K562 (cell line): ENCODE data around the gene S100A4. TPM values are rescaled to one million over a fixed set of nuclear protein-coding genes. Genes with fewer than 3 reads are reported as not detected.

ENCODE experiments used
- CREM ChIP-seq: IDR thresholded peaks from 2 replicates; pipeline ENCODE4 v1.6.1; 2014; ENCODE audit warnings: antibody characterized with exemption, low read depth
- CTBP1 ChIP-seq: fragments of 450-650 bp; IDR thresholded peaks from 2 replicates; pipeline ENCODE4 v1.6.1; 2016; ENCODE audit warnings: borderline replicate concordance
- EHMT2 ChIP-seq: fragments of 450-650 bp; IDR thresholded peaks from 2 replicates; pipeline ENCODE4 v1.6.1; 2018; ENCODE audit warnings: antibody characterized with exemption
- ELF2 ChIP-seq: fragments of 250-450 bp; sonication (Bioruptor Pico); IDR thresholded peaks from 2 replicates; pipeline ENCODE4 v1.5.0; 2021; ENCODE audit warnings: mild to moderate bottlenecking
- KAT8 ChIP-seq: fragments of 450-650 bp; IDR thresholded peaks from 2 replicates; pipeline ENCODE4 v1.6.1; 2016; ENCODE audit warnings: low read depth, mild to moderate bottlenecking
- KDM4B ChIP-seq, 2 experiments: fragments of 450-650 bp in 1 of 2; sonication (generic) in 1 of 2; IDR thresholded peaks; 2 replicates each; pipeline ENCODE4 v1.6.1; 2016 to 2017; ENCODE audit warnings: borderline replicate concordance in 2 of 2, antibody characterized with exemption in 1 of 2, low read depth in 1 of 2, mild to moderate bottlenecking in 1 of 2
- NFIC ChIP-seq: fragments of 450-650 bp; IDR thresholded peaks from 2 replicates; pipeline ENCODE4 v1.6.1; 2017; ENCODE audit warnings: mild to moderate bottlenecking, inconsistent platforms
- PHF20 ChIP-seq: fragments of 450-650 bp; IDR thresholded peaks from 2 replicates; pipeline ENCODE4 v1.6.1; 2018; ENCODE audit not compliant: partially characterized antibody
- PTTG1 ChIP-seq: fragments of 450-650 bp; IDR thresholded peaks from 2 replicates; pipeline ENCODE4 v1.6.1; 2016; ENCODE audit warnings: low read depth, mild to moderate bottlenecking, missing genetic modification characterization, missing compliant biosample characterization
- RAD21 ChIP-seq, 2 experiments: fragments of 250-450 bp in 1 of 2; fragments of 450-650 bp in 1 of 2; sonication (Bioruptor Pico) in 1 of 2; formaldehyde crosslinking in 1 of 2; IDR thresholded peaks in 1 of 2; conservative IDR thresholded peaks in 1 of 2; 2 replicates each; pipeline versions ENCODE4 v1.4.0 to v1.8.0; 2020 to 2022; ENCODE audit warnings: mild to moderate bottlenecking in 2 of 2, moderate library complexity in 1 of 2
- RBM39 ChIP-seq: fragments of 200-400 bp; formaldehyde crosslinking; optimal IDR thresholded peaks from 2 replicates; pipeline ENCODE3; 2018; ENCODE audit warnings: low read depth, low read length
- STAT5A ChIP-seq: IDR thresholded peaks from 2 replicates; pipeline ENCODE4 v1.6.1; 2012; ENCODE audit warnings: low read length, inconsistent platforms, borderline replicate concordance
- ZFP30 ChIP-seq: fragments of 250-450 bp; sonication (Bioruptor Pico); IDR thresholded peaks from 2 replicates; pipeline ENCODE4 v1.8.0; 2022; ENCODE audit warnings: moderate library complexity, mild to moderate bottlenecking, inconsistent platforms, borderline replicate concordance
- ZNF830 ChIP-seq: fragments of 250-450 bp; sonication (Bioruptor Pico); IDR thresholded peaks from 2 replicates; pipeline ENCODE4 v1.5.0; 2021; ENCODE audit warnings: mild to moderate bottlenecking
- ZSCAN29 ChIP-seq: fragments of 450-650 bp; IDR thresholded peaks from 2 replicates; pipeline ENCODE4 v1.6.1; 2017
- polyA plus RNA-seq, 8 experiments: library from polyadenylated mRNA; depleted of rRNA in 4 of 8; stranded (reverse) in 5 of 8; unstranded in 3 of 8; fragments of >200 nt; fragmentation: Nextera tagmentation in 2 of 8; fragmentation: Illumina TruSeq in 1 of 8; extraction: Ambion mirVana in 2 of 8; extraction: Trizol in 1 of 8; gene quantifications; 2 replicates each; pipeline versions ENCODE4 v1.2.1 to v1.2.3, GENCODE V29; 2011 to 2014; ENCODE audit warnings: inconsistent platforms in 1 of 8, missing spikeins in 1 of 8
- total RNA-seq, 7 experiments: library from RNA; depleted of rRNA in 6 of 7; stranded (reverse); fragments of >200 nt in 6 of 7; fragmentation: Illumina TruSeq in 2 of 7; extraction: Trizol in 2 of 7; gene quantifications; 2 replicates each; pipeline versions ENCODE4 v1.2.1 to v1.2.3, GENCODE V29; 2011 to 2021; ENCODE audit warnings: low replicate concordance in 1 of 7
- TF ChIP-seq, protein P1 (sequence below): sonication (generic); formaldehyde crosslinking; IDR thresholded peaks from 2 replicates; pipeline ENCODE4 v1.8.1; 2023; ENCODE audit warnings: missing genetic modification reagents, mild to moderate bottlenecking, borderline replicate concordance
- TF ChIP-seq, protein P2 (sequence below): fragments of 450-650 bp; formaldehyde crosslinking; IDR thresholded peaks from 2 replicates; pipeline ENCODE4 v1.4.0; 2020; ENCODE audit warnings: mild to moderate bottlenecking, moderate library complexity
- TF ChIP-seq, protein P3 (sequence below): fragments of 250-450 bp; sonication (Bioruptor Pico); IDR thresholded peaks from 2 replicates; pipeline ENCODE4 v1.8.0; 2022; ENCODE audit warnings: moderate library complexity, mild to moderate bottlenecking, inconsistent platforms
- TF ChIP-seq, protein P4 (sequence below): sonication (generic); formaldehyde crosslinking; IDR thresholded peaks from 2 replicates; pipeline ENCODE4 v1.8.0; 2022; ENCODE audit warnings: mild to moderate bottlenecking, missing genetic modification reagents

Gene S100A4
- total and polyA plus RNA-seq, 9 of the 15 experiments (the other 6 are each of a cell fraction or from before 2014, with no cell fraction given) = 3.7 to 20.1 (median 11.2) TPM

DNA sequence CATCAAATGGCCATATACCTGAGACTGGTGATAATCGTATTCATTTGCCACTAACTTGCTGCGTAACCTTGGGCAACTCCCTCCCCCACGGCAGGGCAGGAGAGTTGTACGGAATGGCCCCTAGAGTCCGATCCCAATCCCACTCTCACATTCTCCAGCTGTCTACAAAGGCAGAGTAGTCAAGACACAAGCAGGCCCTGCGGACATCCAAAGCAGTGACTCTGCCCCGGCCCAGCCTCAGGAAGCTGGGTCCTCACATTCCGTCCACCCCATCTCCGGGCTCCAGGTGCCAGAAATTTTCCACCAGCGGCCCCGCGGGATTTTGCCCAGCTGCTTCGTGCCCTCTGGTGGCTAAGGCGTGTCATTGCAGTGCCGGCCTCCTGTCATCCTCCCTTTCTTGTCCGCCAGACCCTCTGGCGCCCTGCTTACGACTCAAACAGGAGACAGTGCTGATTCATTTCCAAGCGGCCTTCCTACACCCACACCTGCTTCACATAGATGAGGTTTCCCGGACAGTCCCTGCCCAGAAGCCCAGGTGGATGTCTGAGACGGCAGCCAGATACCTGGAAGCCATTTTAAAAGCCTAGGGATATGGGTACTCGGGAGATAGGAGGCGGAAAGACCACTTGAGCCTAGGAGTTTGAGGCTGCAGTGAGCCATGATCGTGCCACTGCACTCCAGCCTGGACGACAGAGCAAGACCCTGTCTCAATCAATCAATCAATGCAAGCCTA lies 22.9 kb upstream of the S100A4 start (continued):
- no peak for TF ChIP-seq ELF2 (CRISPR knock-in tag)
- no peak for TF ChIP-seq ZNF830 (CRISPR knock-in tag)
- TF ChIP-seq, protein P1, sequence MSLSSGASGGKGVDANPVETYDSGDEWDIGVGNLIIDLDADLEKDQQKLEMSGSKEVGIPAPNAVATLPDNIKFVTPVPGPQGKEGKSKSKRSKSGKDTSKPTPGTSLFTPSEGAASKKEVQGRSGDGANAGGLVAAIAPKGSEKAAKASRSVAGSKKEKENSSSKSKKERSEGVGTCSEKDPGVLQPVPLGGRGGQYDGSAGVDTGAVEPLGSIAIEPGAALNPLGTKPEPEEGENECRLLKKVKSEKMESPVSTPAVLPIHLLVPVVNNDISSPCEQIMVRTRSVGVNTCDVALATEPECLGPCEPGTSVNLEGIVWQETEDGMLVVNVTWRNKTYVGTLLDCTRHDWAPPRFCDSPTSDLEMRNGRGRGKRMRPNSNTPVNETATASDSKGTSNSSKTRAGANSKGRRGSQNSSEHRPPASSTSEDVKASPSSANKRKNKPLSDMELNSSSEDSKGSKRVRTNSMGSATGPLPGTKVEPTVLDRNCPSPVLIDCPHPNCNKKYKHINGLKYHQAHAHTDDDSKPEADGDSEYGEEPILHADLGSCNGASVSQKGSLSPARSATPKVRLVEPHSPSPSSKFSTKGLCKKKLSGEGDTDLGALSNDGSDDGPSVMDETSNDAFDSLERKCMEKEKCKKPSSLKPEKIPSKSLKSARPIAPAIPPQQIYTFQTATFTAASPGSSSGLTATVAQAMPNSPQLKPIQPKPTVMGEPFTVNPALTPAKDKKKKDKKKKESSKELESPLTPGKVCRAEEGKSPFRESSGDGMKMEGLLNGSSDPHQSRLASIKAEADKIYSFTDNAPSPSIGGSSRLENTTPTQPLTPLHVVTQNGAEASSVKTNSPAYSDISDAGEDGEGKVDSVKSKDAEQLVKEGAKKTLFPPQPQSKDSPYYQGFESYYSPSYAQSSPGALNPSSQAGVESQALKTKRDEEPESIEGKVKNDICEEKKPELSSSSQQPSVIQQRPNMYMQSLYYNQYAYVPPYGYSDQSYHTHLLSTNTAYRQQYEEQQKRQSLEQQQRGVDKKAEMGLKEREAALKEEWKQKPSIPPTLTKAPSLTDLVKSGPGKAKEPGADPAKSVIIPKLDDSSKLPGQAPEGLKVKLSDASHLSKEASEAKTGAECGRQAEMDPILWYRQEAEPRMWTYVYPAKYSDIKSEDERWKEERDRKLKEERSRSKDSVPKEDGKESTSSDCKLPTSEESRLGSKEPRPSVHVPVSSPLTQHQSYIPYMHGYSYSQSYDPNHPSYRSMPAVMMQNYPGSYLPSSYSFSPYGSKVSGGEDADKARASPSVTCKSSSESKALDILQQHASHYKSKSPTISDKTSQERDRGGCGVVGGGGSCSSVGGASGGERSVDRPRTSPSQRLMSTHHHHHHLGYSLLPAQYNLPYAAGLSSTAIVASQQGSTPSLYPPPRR = no peak
- TF ChIP-seq, protein P2, sequence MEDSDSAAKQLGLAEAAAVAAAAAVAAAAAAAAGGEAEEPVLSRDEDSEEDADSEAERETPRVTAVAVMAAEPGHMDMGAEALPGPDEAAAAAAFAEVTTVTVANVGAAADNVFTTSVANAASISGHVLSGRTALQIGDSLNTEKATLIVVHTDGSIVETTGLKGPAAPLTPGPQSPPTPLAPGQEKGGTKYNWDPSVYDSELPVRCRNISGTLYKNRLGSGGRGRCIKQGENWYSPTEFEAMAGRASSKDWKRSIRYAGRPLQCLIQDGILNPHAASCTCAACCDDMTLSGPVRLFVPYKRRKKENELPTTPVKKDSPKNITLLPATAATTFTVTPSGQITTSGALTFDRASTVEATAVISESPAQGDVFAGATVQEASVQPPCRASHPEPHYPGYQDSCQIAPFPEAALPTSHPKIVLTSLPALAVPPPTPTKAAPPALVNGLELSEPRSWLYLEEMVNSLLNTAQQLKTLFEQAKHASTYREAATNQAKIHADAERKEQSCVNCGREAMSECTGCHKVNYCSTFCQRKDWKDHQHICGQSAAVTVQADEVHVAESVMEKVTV (CRISPR knock-in tag) = peak; percentile 98
- peak; percentile 36; the same call in 1 of the 2 replicates for TF ChIP-seq NFIC
- no peak for TF ChIP-seq EHMT2
- no peak for TF ChIP-seq PTTG1
- peak; percentile 94 for TF ChIP-seq CREM
- TF ChIP-seq STAT5A = no peak
- TF ChIP-seq, protein P3, sequence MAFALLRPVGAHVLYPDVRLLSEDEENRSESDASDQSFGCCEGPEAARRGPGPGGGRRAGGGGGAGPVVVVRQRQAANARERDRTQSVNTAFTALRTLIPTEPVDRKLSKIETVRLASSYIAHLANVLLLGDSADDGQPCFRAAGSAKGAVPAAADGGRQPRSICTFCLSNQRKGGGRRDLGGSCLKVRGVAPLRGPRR (CRISPR knock-in tag) = no peak
- TF ChIP-seq PHF20 = peak; percentile 85
- peak; percentile 90 for TF ChIP-seq CTBP1
- no peak for TF ChIP-seq RBM39
- TF ChIP-seq, protein P4, sequence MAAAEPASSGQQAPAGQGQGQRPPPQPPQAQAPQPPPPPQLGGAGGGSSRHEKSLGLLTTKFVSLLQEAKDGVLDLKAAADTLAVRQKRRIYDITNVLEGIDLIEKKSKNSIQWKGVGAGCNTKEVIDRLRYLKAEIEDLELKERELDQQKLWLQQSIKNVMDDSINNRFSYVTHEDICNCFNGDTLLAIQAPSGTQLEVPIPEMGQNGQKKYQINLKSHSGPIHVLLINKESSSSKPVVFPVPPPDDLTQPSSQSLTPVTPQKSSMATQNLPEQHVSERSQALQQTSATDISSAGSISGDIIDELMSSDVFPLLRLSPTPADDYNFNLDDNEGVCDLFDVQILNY (CRISPR knock-in tag) = no peak
- no peak for TF ChIP-seq KAT8
- peak; percentile 99 for TF ChIP-seq RAD21 (CRISPR knock-in tag; conservative IDR thresholded peaks at IDR 0.05 in 1 of 2, IDR thresholded peaks at IDR 0.05 in 1 of 2)
- no peak for TF ChIP-seq ZSCAN29
- TF ChIP-seq KDM4B (IDR thresholded peaks at IDR 0.05; ENCODE audit: borderline replicate concordance in 2 of 2, low read depth in 1 of 2) = no peak
- no peak for TF ChIP-seq ZFP30 (CRISPR knock-in tag)
